Activated naive CD8-positive, alpha-beta T cell treated with anti-CD3 and anti-CD28 coated beads, Interleukin-2, amount 10 ng/mL, durations not matched to agents 7 days and 5 days (primary cell): ENCODE measurements around the gene RPL7A. TPM values are rescaled to one million over a fixed set of nuclear protein-coding genes. Genes with fewer than 3 reads are reported as not detected.

Experiments used
- ATAC-seq: fragments of 150-1000 bp; cut with Tn5 transposase; one replicate; pipeline ENCODE4 v1.10.0; 2021; ENCODE audit warnings: low read depth, moderate library complexity
- POLR2A ChIA-PET: fragments of 350-600 bp; sonication (Branson Sonifier 250); formaldehyde crosslinking; loops from one replicate; lab custom pipeline; 2021; ENCODE audit warnings: antibody characterized with exemption; lab: Charles Lee
- DNase-seq: peaks from one replicate; pipeline ENCODE4 v3.0.0; 2021
- H3K27ac Mint-ChIP-seq: one replicate; pipeline ENCODE4 v1.8.0; 2022; ENCODE audit warnings: mild to moderate bottlenecking, mixed read lengths
- H3K27me3 Mint-ChIP-seq: one replicate; pipeline ENCODE4 v1.8.0; 2022; ENCODE audit warnings: mild to moderate bottlenecking, moderate library complexity, mixed read lengths
- H3K36me3 Mint-ChIP-seq: one replicate; pipeline ENCODE4 v1.8.0; 2021; ENCODE audit warnings: mild to moderate bottlenecking, mixed read lengths
- H3K4me1 Mint-ChIP-seq: one replicate; pipeline ENCODE4 v1.8.0; 2021; ENCODE audit warnings: mixed read lengths
- H3K4me3 Mint-ChIP-seq: one replicate; pipeline ENCODE4 v1.8.0; 2022; ENCODE audit warnings: mild to moderate bottlenecking, moderate library complexity, mixed read lengths
- H3K9me3 Mint-ChIP-seq: one replicate; pipeline ENCODE4 v1.8.0; 2021; ENCODE audit warnings: mixed read lengths
- total RNA-seq, 2 experiments: library from RNA; stranded (reverse); gene quantifications; one replicate each; pipeline ENCODE4 v1.2.3, GENCODE V29; 2021

RPL7A gene
- total RNA-seq, 2 experiments from 2014 or later, result 1,843 to 1,855 TPM

DNA sequence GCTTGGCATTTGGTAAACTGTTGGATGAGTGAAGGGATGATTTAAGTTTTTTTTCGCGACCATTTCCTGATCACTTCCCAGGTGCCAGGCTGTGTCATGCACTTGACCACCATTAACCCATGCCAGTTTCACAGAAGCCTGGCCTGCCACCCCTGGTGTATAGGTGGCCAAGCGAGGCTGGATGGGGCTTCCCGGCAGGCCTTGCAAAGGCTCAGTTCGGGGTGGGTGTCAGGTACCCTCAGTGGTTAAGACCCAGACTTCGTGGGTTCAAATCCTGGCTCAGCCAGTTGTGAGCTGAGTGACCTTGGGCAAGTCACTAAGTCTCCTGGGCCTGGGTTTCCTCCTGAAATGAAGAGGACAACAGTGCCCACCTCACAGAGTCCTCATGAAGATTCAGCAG, 2.4 kb upstream of the RPL7A start:
- Mint-ChIP-seq H3K27ac (no peak overlapping the region), H3K4me3 (no peak overlapping the region), H3K36me3 (peaks cover 30% of the 10 kb centered on the region), H3K4me1 (peaks cover 37% of the 10 kb centered on the region), H3K27me3 (no peaks in the 10 kb centered on the region), H3K9me3 (no peaks in the 10 kb centered on the region)
- ATAC-seq, result no peak
- DNase-seq, result no peak
- POLR2A ChIA-PET, result interaction anchor here (1.1 kb wide), 1 partner anchor 29 kb away, joined by 4 read pairs; no protein-coding TSS in a partner anchor

DNA sequence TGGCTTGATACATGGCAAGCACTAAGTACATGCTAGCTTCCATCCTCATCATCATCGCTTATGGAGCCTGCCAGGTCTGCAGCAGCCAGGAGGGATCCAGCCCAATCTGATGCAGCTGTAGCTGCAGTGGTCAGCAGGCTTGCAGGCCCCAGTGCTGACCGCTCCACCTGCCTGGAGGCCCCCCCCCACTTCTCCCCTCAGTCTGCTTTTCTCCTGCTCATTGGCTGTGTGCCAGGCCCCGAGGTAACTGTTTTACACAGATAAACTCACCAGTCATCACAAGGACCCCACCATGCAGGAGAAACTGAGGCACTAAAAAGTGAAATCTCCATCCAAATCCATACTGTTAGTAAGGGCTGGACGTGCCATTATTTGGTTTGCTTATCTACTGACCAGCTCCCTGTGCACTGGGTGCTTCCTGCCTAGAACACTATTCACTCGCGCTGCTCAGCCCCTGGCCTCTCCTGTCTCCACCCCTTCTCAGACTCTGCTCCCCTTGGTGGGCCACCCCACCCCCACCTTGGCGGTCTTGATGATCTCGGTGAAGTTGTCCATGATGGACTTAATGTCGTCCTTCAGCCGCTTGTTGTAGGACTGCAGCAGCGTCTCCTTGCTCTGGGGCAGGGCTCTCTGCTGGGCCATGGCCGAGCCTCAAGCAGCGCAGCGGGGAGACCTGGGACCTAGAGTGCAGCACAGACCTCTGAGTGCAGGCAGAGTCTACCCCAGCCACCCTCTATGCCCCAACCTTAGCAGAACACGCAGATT, 1.8 kb upstream of the RPL7A start:
- POLR2A ChIA-PET, result interaction anchor here (2.8 to 6.5 kb wide), 2 partner anchors 10 to 26 kb away, joined by 30 to 147 read pairs; partner anchors contain the start of genes SURF1 and SURF2
- no peaks in the 10 kb centered on the region for H3K27me3 Mint-ChIP-seq
- ATAC-seq, result no peak
- peaks cover 32% of the 10 kb centered on the region for H3K36me3 Mint-ChIP-seq
- no peaks in the 10 kb centered on the region for H3K9me3 Mint-ChIP-seq
- DNase-seq, result no peak
- H3K27ac Mint-ChIP-seq, result peak overlapping the region; percentile 85
- peak overlapping the region; percentile 99 for H3K4me3 Mint-ChIP-seq
- H3K4me1 Mint-ChIP-seq, result peaks cover 34% of the 10 kb centered on the region

DNA sequence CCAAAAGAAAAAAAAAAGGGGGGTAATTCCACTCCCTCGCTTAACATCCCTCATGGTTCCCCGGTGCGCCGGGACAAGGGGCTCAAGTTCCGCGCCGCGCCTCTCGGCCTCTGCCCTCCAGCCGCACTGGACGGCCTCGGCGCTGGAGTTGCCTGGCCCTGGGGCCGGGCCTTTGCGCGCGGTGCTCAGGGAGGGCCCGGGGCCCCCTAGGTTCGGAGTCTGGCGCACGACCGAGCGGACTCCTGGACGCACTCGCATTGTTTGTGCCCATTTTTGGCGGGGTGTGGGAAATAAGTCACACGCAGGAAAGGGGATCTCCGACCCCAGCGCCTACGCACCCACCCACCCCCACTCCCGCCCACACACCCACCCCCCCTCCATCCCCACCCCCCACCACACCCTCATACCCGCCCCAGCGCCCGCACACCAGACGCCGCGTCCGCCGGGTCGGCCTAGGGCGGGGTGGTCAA, 468 bp upstream of the RPL7A start:
- H3K27ac Mint-ChIP-seq, result peak overlapping the region; percentile 99
- POLR2A ChIA-PET, result interaction anchor here (0.8 to 6.5 kb wide), 14 partner anchors 8 to 336 kb away, joined by 3 to 147 read pairs (median 5); partner anchors contain the start of genes STKLD1, SURF1, SURF2 and SURF6
- DNase-seq (peak; percentile 73), ATAC-seq (peak; percentile 37)
- H3K36me3 Mint-ChIP-seq, result peaks cover 37% of the 10 kb centered on the region
- H3K9me3 Mint-ChIP-seq, result no peaks in the 10 kb centered on the region
- peaks cover 30% of the 10 kb centered on the region for H3K4me1 Mint-ChIP-seq
- H3K27me3 Mint-ChIP-seq, result no peaks in the 10 kb centered on the region
- peak overlapping the region; percentile 100 for H3K4me3 Mint-ChIP-seq

DNA sequence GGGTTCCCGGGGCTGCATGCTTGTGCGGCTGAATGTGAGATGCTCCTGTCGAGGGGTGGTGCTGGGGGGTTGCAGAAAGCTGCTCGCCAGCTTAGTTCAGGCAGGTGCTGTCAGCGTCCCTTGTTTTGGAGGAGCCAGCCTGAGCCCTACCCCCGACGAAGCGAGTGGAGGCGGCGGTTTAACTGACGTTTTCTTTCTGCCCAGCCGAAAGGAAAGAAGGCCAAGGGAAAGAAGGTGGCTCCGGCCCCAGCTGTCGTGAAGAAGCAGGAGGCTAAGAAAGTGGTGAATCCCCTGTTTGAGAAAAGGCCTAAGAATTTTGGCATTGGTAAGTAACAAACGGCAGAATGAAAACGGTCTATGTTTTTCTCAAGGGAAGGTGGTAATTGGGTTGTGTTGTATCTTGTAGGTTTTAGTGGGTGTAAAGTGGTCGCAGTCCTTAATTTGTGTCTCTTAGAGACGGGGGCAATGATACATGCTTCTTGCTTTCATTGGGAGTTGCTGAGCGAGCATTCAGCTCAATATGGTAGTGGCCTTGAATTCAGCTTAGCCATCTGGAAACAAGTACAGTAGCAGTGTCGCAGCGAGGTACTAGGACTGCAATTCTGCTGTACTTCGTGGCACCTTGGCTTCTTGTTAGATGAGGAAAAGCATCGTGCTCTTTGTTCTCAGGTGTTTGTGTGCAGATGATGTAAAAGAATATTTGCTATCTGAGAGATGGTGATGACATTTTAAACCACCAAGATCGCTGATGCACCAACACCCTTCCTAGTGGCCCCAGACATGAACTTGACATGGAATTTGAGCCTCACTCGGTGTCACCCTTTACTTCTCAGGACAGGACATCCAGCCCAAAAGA, 928 bp downstream of the RPL7A start:
- Mint-ChIP-seq H3K4me1 (peaks cover 33% of the 10 kb centered on the region), H3K4me3 (peak overlapping the region; percentile 100), H3K27me3 (no peaks in the 10 kb centered on the region), H3K9me3 (no peaks in the 10 kb centered on the region), H3K27ac (peak overlapping the region; percentile 99), H3K36me3 (peaks cover 40% of the 10 kb centered on the region)
- ATAC-seq (peak; percentile 5), DNase-seq (no peak)
- POLR2A ChIA-PET, result interaction anchor here (0.7 to 6.5 kb wide), 11 partner anchors 8 to 334 kb away, joined by 3 to 147 read pairs (median 6); partner anchors contain the start of genes STKLD1, SURF1, SURF2 and SURF6

DNA sequence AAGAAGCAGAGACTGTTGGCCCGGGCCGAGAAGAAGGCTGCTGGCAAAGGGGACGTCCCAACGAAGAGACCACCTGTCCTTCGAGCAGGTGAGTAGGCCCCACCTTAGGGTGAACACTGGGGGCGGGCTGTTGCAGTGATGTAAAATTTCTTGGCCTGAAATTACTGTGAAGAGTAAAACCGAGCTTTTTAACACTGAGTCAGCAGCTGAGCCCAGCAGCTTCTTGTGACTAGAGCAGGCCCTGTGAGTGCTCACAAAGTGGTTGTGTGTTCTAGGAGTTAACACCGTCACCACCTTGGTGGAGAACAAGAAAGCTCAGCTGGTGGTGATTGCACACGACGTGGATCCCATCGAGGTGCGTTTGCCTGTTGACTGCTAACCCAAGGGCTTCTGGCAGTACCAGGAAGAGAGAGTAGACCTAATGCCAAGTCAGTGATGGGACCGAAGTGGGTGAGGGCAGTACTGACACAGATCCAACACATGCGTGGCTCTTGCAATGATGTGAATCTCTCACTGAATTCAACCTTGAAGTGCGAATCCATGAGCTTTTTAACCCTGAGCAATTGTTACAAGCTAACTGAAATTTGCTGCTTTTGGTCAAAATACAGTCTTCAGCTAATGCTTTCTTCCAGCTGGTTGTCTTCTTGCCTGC, 2.1 kb downstream of the RPL7A start:
- ATAC-seq (no peak), DNase-seq (no peak)
- Mint-ChIP-seq H3K27ac (no peak overlapping the region), H3K4me1 (peaks cover 34% of the 10 kb centered on the region), H3K36me3 (peaks cover 40% of the 10 kb centered on the region), H3K4me3 (no peak overlapping the region), H3K9me3 (no peaks in the 10 kb centered on the region), H3K27me3 (no peaks in the 10 kb centered on the region)
- POLR2A ChIA-PET, result interaction anchor here (1.1 to 6.5 kb wide), 2 partner anchors 10 to 22 kb away, joined by 3 to 147 read pairs; no protein-coding TSS in a partner anchor

DNA sequence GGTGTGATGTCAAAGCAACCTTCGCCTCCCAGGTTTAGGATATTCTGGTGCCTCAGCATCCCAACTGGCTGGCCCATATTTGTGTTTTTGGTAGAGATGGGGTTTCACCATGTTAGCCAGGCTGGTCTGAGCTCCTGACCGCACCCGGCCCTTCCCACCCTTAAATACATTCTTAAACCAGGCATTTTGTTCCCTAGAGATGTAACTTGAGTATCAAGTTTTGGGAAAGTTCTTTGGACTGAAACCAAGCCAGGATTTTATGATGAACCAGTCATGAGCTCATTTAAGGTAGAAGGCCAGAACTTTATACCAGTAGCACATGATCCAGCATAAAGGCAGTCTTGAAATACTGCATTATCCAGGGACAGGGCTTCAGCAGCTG, 3.5 kb downstream of the RPL7A start:
- ATAC-seq (no peak), DNase-seq (no peak)
- no peaks in the 10 kb centered on the region for H3K9me3 Mint-ChIP-seq
- POLR2A ChIA-PET, result interaction anchor here (6.5 kb wide), 1 partner anchor 21 kb away, joined by 147 read pairs; no protein-coding TSS in a partner anchor
- H3K27me3 Mint-ChIP-seq, result no peaks in the 10 kb centered on the region
- H3K4me1 Mint-ChIP-seq, result peaks cover 29% of the 10 kb centered on the region
- H3K27ac Mint-ChIP-seq, result no peak overlapping the region
- H3K4me3 Mint-ChIP-seq, result no peak overlapping the region
- H3K36me3 Mint-ChIP-seq, result peaks cover 35% of the 10 kb centered on the region

DNA sequence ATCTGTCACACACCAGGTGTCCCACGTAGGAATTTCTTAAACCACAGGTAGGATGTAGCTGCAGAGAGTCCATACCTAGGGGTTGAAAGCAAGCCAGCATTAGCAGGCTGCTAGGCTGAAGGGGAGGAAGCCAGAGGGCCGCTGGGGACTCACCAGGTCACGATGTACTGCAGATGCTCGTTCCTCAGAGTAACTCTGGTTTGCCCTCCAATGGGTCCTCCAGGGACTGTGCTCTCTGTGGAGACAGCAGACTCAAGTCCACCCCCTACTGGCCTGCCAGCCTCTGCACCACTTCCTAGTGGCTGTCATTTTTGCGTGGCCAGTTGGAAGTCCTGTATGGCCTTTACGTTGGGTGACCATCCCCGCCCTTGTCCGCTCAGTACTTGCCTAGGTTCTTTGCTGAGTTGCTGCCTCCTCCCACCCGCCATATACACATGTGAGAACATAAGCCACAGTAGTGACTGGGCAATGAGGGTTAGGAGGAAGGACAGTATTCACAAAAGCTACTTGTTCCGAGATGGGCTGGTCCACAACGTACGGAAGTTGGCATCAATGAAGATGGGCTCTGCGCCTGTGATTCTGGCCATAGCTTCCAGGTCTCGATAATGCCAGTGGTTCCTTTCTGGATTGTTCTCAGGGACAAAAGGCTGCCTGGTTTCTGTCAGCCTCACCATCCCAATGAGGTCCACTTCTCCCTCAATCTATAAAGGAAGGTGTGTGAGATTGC, 4.1 kb downstream of the RPL7A start:
- POLR2A ChIA-PET, result interaction anchor here (6.5 kb wide), 1 partner anchor 20 kb away, joined by 147 read pairs; no protein-coding TSS in a partner anchor
- Mint-ChIP-seq H3K36me3 (peaks cover 33% of the 10 kb centered on the region), H3K4me1 (peaks cover 25% of the 10 kb centered on the region), H3K4me3 (no peak overlapping the region), H3K9me3 (no peaks in the 10 kb centered on the region), H3K27ac (no peak overlapping the region), H3K27me3 (no peaks in the 10 kb centered on the region)
- DNase-seq, result no peak
- no peak for ATAC-seq

DNA sequence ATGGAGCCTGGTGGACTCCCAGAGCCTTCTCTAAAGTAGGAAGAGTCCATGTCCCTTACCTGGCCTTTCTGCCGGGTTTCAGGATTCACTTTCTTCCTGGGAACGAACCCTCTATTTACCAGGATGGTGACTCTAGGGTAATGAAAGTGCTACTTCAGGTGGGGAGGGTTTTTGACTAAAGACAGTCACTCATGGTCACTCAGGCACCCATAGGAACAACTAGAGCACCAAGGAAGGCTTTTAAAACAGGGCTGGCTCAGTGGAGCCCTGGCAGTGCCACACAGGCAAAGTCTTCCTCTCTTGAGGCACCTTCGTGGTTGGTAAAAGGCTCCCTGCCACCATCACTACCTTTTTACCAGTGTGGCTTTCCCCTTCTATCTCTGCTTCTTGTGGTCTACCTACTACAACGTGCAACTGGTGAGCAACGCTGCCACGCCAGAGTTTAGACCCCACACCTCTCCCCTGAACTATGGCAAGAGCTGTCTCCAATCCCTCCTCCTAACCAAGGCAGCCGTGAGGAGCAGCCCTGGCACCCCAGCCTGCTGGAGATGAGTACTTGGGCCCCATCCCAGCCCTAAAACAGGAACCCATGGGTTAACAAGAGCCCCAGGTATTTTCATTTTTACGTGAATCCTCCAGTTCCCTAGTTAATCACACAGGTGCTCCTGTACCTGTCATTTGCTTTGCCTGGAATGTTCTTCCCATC, 4.8 kb downstream of the RPL7A start:
- Mint-ChIP-seq H3K4me3 (no peak overlapping the region), H3K4me1 (peaks cover 30% of the 10 kb centered on the region), H3K36me3 (peaks cover 33% of the 10 kb centered on the region), H3K9me3 (no peaks in the 10 kb centered on the region), H3K27ac (peak overlapping the region; percentile 54), H3K27me3 (no peaks in the 10 kb centered on the region)
- ATAC-seq (no peak), DNase-seq (no peak)
- POLR2A ChIA-PET, result interaction anchor here (6.5 to 8.3 kb wide), 2 partner anchors 19 to 20 kb away, joined by 147 to 162 read pairs; no protein-coding TSS in a partner anchor

DNA sequence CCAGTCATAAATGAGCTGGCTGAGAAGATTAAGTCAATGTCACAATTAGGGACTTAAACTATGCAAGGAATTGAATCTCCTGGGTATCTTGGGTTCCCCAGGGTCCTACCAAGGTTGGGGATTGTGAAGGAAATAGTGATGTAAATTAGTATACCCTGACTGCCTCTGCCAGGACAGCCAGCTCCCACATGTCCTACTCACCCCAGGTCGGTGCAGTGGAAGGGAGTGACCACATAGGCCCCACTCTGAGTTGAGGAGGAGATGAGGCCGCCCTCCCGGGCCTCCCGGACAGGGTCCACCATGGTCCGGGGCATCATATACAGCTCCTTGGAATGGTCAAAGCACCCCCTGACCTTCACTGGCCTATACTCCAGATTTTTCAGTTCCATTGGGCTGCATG, 5.5 kb downstream of the RPL7A start:
- no peak for DNase-seq
- no peaks in the 10 kb centered on the region for H3K27me3 Mint-ChIP-seq

DNA sequence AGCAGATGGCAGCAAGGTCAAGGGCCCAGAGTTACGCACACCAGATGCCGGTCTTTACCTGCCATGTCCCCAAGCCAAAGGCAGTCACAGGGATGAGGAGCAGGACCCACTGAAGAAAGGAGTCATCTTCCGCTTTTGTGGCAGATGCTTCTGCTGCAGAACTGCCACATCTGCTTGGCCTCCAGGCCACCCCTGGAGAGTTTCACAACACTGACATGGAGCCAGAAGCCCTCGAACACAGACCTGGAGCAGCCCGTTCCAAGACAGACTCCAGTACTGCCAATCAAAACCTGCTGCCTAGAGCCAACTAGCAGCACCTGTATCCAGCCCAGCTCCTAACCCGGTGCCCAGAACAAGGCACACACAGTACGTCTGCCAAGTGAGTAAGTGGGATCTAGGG, 6.7 kb downstream of the RPL7A start:
- H3K27ac Mint-ChIP-seq, result no peak overlapping the region
- H3K9me3 Mint-ChIP-seq, result no peaks in the 10 kb centered on the region
- POLR2A ChIA-PET, result interaction anchor here (0.6 to 8.3 kb wide), 3 partner anchors 14 to 18 kb away, joined by 3 to 162 read pairs (median 3); no protein-coding TSS in a partner anchor
- DNase-seq (no peak), ATAC-seq (no peak)
- H3K36me3 Mint-ChIP-seq, result peaks cover 21% of the 10 kb centered on the region
- no peaks in the 10 kb centered on the region for H3K27me3 Mint-ChIP-seq
- peaks cover 30% of the 10 kb centered on the region for H3K4me1 Mint-ChIP-seq
- H3K4me3 Mint-ChIP-seq, result peak overlapping the region; percentile 93

More for the DNA sequence above, 5.5 kb downstream of the RPL7A start:
- Mint-ChIP-seq H3K4me3 (no peak overlapping the region), H3K4me1 (peaks cover 37% of the 10 kb centered on the region), H3K9me3 (no peaks in the 10 kb centered on the region), H3K36me3 (peaks cover 30% of the 10 kb centered on the region), H3K27ac (no peak overlapping the region)
- ATAC-seq, result no peak
- POLR2A ChIA-PET, result interaction anchor here (8.3 kb wide), 1 partner anchor 19 kb away, joined by 162 read pairs; no protein-coding TSS in a partner anchor

DNA sequence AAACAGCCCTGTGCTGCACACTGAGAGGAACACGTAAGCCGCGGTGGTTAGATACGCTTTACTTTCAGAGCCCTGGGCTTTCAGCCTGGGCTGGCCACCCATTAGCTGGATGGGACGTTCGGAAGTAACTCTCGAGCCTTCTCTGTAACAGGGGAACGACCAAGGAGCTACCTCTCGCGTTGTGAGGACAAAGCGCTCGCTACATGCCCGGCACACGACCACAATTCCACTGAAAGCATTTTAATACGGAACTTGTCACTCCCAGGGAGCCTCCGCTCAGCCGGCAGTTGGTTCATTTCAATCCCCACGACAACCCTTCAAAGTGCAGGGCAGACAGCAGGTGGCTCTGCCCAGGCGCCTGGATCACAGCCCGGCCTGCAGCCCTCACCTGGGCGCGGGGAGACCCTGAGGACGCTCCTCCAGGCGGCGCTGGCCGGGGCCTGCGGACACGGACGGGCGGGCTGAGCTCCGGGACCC, 7.9 kb downstream of the RPL7A start:
- H3K27ac Mint-ChIP-seq, result peak overlapping the region; percentile 86
- H3K4me1 Mint-ChIP-seq, result peaks cover 24% of the 10 kb centered on the region
- H3K9me3 Mint-ChIP-seq, result no peaks in the 10 kb centered on the region
- H3K4me3 Mint-ChIP-seq, result peak overlapping the region; percentile 93
- DNase-seq (no peak), ATAC-seq (peak; percentile 40)
- H3K36me3 Mint-ChIP-seq, result peaks cover 17% of the 10 kb centered on the region
- POLR2A ChIA-PET, result interaction anchor here (1.0 to 8.3 kb wide), 8 partner anchors 8 to 62 kb away, joined by 3 to 162 read pairs (median 6); partner anchors contain the start of genes MED22, REXO4, RPL7A and STKLD1
- H3K27me3 Mint-ChIP-seq, result no peaks in the 10 kb centered on the region
